GM12878 (cell line): ENCODE measurements around the gene TNK2. TPM values are rescaled to one million over a fixed set of nuclear protein-coding genes. Genes with fewer than 3 reads are reported as not detected.

ENCODE experiments used
- ATAC-seq: fragments of 200-7000 bp; cut with Tn5 transposase; 3 replicates; pipeline ENCODE4 v1.9.1; 2020; ENCODE audit warnings: mild to moderate bottlenecking, moderate library complexity
- BruUV-seq: library from RNA; stranded (reverse); fragments of 400-500 nt; replicated peaks from 2 replicates; lab custom pipeline; 2021; lab: Mats Ljungman, UMichigan
- CTCF ChIA-PET: fragments of 300-600 bp; sonication (Branson Sonifier 250); formaldehyde crosslinking; extraction: SDS; loops from one replicate; lab custom pipeline; 2021; ENCODE audit warnings: inconsistent platforms; lab: Yijun Ruan, JAX
- POLR2A ChIA-PET: fragments of 350-600 bp; formaldehyde crosslinking; extraction: SDS; loops from one replicate; lab custom pipeline; 2021; ENCODE audit warnings: inconsistent platforms; lab: Charles Lee
- RAD21 ChIA-PET: fragments of 300-600 bp; sonication (Branson Sonifier 250); formaldehyde crosslinking; loops from one replicate; lab custom pipeline; 2023; ENCODE audit warnings: antibody characterized with exemption; ENCODE audit not compliant: unreplicated experiment; lab: Charles Lee
- SMC1A ChIA-PET: fragments of 300-600 bp; sonication (Branson Sonifier 250); formaldehyde crosslinking; loops from one replicate; lab custom pipeline; 2023; ENCODE audit not compliant: unreplicated experiment, uncharacterized antibody; lab: Charles Lee
- DNase-seq: peaks from one replicate; pipeline ENCODE4 v3.0.0-alpha.2; 2011; ENCODE audit warnings: low read depth, low spot score
- FAIRE-seq: peaks from 3 replicates; lab custom pipeline; 2011; peaks lifted over from hg19 to GRCh38; lab: Jason Lieb, UNC
- H2AFZ ChIP-seq: 2 replicates; pipeline ENCODE4 v1.6.0; 2011; ENCODE audit warnings: low read depth, low read length, control low read depth; ENCODE audit not compliant: control insufficient read depth
- H3K27ac ChIP-seq: 2 replicates; pipeline ENCODE4 v1.5.1; 2011; ENCODE audit warnings: control low read depth; ENCODE audit not compliant: control insufficient read depth, insufficient read depth
- H3K27me3 ChIP-seq, 2 experiments: replicated peaks in 1 of 2; 2 replicates each; pipeline versions ENCODE4 v1.6.0 to v1.6.1; 2011; ENCODE audit warnings: low read length in 1 of 2; ENCODE audit not compliant: control insufficient read depth in 2 of 2, insufficient read depth in 2 of 2
- H3K36me3 ChIP-seq, 2 experiments: 2 replicates each; pipeline ENCODE4 v1.5.1; 2011; ENCODE audit warnings: low read length in 1 of 2; ENCODE audit not compliant: control insufficient read depth in 2 of 2, insufficient read depth in 2 of 2
- H3K4me1 ChIP-seq: 2 replicates; pipeline ENCODE4 v1.6.1; 2011; ENCODE audit warnings: mild to moderate bottlenecking, low read length, moderate library complexity, mixed read lengths; ENCODE audit not compliant: control insufficient read depth, insufficient read depth
- H3K4me2 ChIP-seq: 2 replicates; pipeline ENCODE4 v1.6.0; 2011; ENCODE audit warnings: control low read depth; ENCODE audit not compliant: control insufficient read depth, insufficient read depth
- H3K4me3 ChIP-seq: fragments of 200-600 bp; sonication (generic); 2 replicates; pipeline ENCODE4 v1.5.1; 2016
- H3K79me2 ChIP-seq: 2 replicates; pipeline ENCODE4 v1.6.0; 2011; ENCODE audit warnings: low read length; ENCODE audit not compliant: control insufficient read depth, insufficient read depth
- H3K9ac ChIP-seq: 2 replicates; pipeline ENCODE4 v1.8.0; 2011; ENCODE audit warnings: low read length, control low read depth, mixed read lengths; ENCODE audit not compliant: control insufficient read depth, insufficient read depth
- H3K9me3 ChIP-seq: replicated peaks from 3 replicates; pipeline ENCODE4 v1.5.1; 2011; ENCODE audit warnings: mild to moderate bottlenecking, low read length; ENCODE audit not compliant: control insufficient read depth, insufficient read depth
- H4K20me1 ChIP-seq: 2 replicates; pipeline ENCODE4 v1.6.0; 2011; ENCODE audit not compliant: control insufficient read depth, insufficient read depth
- CEBPZ ChIP-seq: fragments of 150-350 bp; IDR thresholded peaks from 2 replicates; pipeline ENCODE4 v1.6.1; 2016; ENCODE audit warnings: low read depth, low read length
- EED ChIP-seq: sonication (generic); IDR thresholded peaks from 2 replicates; pipeline ENCODE4 v1.6.1; 2016; ENCODE audit warnings: antibody characterized with exemption, low read depth
- EGR1 ChIP-seq, 2 experiments: IDR thresholded peaks; 1 replicate in 1 of 2; 2 replicates in 1 of 2; pipeline ENCODE4 v1.6.1; 2011 to 2012; ENCODE audit warnings: low read depth in 2 of 2, low read length in 2 of 2, borderline replicate concordance in 1 of 2, mild to moderate bottlenecking in 1 of 2, moderate library complexity in 1 of 2
- HCFC1 ChIP-seq: fragments of 150-350 bp; IDR thresholded peaks from 2 replicates; pipeline ENCODE4 v1.6.1; 2014; ENCODE audit warnings: low read length
- PML ChIP-seq: IDR thresholded peaks from 2 replicates; pipeline ENCODE4 v1.6.1; 2012; ENCODE audit warnings: low read length, inconsistent platforms
- POLR2AphosphoS2 ChIP-seq: IDR thresholded peaks from 2 replicates; pipeline ENCODE4 v1.6.1; 2011; ENCODE audit warnings: low read depth, mild to moderate bottlenecking, low read length, improper control_type of control experiment, moderate library complexity
- RCOR1 ChIP-seq: conservative IDR thresholded peaks from 2 replicates; pipeline ENCODE4 v1.6.1; 2012; ENCODE audit warnings: low read depth, low read length, improper control_type of control experiment
- SREBF1 ChIP-seq: IDR thresholded peaks from 2 replicates; pipeline ENCODE4 v1.6.1; 2012; ENCODE audit warnings: mild to moderate bottlenecking, low read length
- TBL1XR1 ChIP-seq: IDR thresholded peaks from 2 replicates; pipeline ENCODE4 v1.6.1; 2012; ENCODE audit warnings: low read depth, low read length, improper control_type of control experiment
- YY1 ChIP-seq: IDR thresholded peaks from 2 replicates; pipeline ENCODE4 v1.6.1; 2011; ENCODE audit warnings: low read depth, mild to moderate bottlenecking, low read length
- ZNF24 ChIP-seq: fragments of 450-650 bp; IDR thresholded peaks from 2 replicates; pipeline ENCODE4 v1.6.1; 2017; ENCODE audit warnings: antibody characterized with exemption, mild to moderate bottlenecking
- WGBS: methylation state at CpG from one replicate; pipeline ENCODE4 v1.1.6; 2016; ENCODE audit warnings: low lambda C conversion rate; ENCODE audit not compliant: insufficient replicate concordance, insufficient coverage; ENCODE audit errors: missing lambda C conversion rate; 5-methylcytosine and 5-hydroxymethylcytosine counted together
- in situ Hi-C: fragments of 300-500 bp; cut with MboI; formaldehyde crosslinking; loops from 9 replicates; pipeline ENCODE4 v1.14.3; 2018; ENCODE audit warnings: mixed read lengths
- intact Hi-C: fragments of 100-400 bp; cut with micrococcal nuclease; formaldehyde crosslinking; loops from one replicate; pipeline ENCODE4 v1.14.2; 2022; ENCODE audit not compliant: unreplicated experiment
- polyA plus RNA-seq, 11 experiments: library from polyadenylated mRNA; depleted of rRNA in 4 of 11; unstranded in 6 of 11; stranded (reverse) in 5 of 11; fragments of >200 nt; fragmentation: Nextera tagmentation in 4 of 11; fragmentation: Illumina TruSeq in 1 of 11; extraction: Ambion mirVana in 4 of 11; extraction: Trizol in 1 of 11; gene quantifications; 1 replicate in 1 of 11; 2 replicates in 10 of 11; pipeline versions ENCODE4 v1.2.1 to v1.2.3, GENCODE V29; 2011 to 2016; ENCODE audit warnings: inconsistent platforms in 2 of 11, missing spikeins in 2 of 11, low read depth in 1 of 11
- total RNA-seq, 4 experiments: library from RNA; depleted of rRNA in 3 of 4; stranded (reverse); fragments of >200 nt in 3 of 4; fragmentation: Illumina TruSeq in 1 of 4; extraction: Trizol in 1 of 4; gene quantifications; 2 replicates each; pipeline versions ENCODE4 v1.2.1 to v1.2.3, GENCODE V29; 2013 to 2021
- TF ChIP-seq, protein P1 (sequence below): IDR thresholded peaks from 2 replicates; pipeline ENCODE4 v1.6.1; 2011; ENCODE audit warnings: mild to moderate bottlenecking, low read depth, low read length, moderate library complexity; ENCODE audit not compliant: insufficient replicate concordance

Gene TNK2
- total and polyA plus RNA-seq, 10 of the 15 experiments (the other 5 are each of a cell fraction or from before 2014, with no cell fraction given), result 0.13 to 47.8 (median 10.8) TPM

GRCh38 chr3:195893044-195893395 is 15.3 kb downstream of the TNK2 start:
- no TSS peak for BruUV-seq

More at GRCh38 chr3:195893044-195893395, 15.3 kb downstream of the TNK2 start:
- ChIA-PET RAD21 (interaction anchor here (2.2 kb wide), 1 partner anchor 22 kb away, joined by 20 read pairs; no protein-coding TSS in a partner anchor), SMC1A (interaction anchor here (1.0 to 4.0 kb wide), 3 partner anchors 10 to 20 kb away, joined by 4 to 47 read pairs (median 43); partner anchors contain the start of gene TNK2), CTCF (interaction anchor here (1.1 to 4.9 kb wide), 7 partner anchors 8 to 181 kb away, joined by 3 to 94 read pairs (median 30); partner anchors contain the start of gene TNK2), POLR2A (interaction anchor here (0.5 to 1.1 kb wide), 2 partner anchors 18 to 871 kb away, joined by 3 to 6 read pairs; no protein-coding TSS in a partner anchor)
- WGBS, result 90% methylated on average over 5 of the region's 9 CpGs
- peaks cover 14% of the 10 kb centered on the region for H3K4me1 ChIP-seq
- DNase-seq, result no peak
- no peak overlapping the region for H3K4me2 ChIP-seq
- no peak overlapping the region for H2AFZ ChIP-seq
- no peak for FAIRE-seq
- no peaks in the 10 kb centered on the region for H3K27me3 ChIP-seq
- peaks cover 0 to 4% of the 10 kb centered on the region in 2 experiments; a peak in 2 of 4 replicates for H3K36me3 ChIP-seq
- H3K9ac ChIP-seq, result no peak overlapping the region; the same call in 1 of the 2 replicates
- H3K27ac ChIP-seq, result no peak overlapping the region
- TF ChIP-seq PML, result no peak
- no peak for TF ChIP-seq EED
- TF ChIP-seq, protein P1, sequence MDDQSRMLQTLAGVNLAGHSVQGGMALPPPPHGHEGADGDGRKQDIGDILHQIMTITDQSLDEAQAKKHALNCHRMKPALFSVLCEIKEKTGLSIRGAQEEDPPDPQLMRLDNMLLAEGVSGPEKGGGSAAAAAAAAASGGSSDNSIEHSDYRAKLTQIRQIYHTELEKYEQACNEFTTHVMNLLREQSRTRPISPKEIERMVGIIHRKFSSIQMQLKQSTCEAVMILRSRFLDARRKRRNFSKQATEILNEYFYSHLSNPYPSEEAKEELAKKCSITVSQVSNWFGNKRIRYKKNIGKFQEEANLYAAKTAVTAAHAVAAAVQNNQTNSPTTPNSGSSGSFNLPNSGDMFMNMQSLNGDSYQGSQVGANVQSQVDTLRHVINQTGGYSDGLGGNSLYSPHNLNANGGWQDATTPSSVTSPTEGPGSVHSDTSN, result no peak
- TF ChIP-seq TBL1XR1, result no peak
- TF ChIP-seq RCOR1, result no peak
- TF ChIP-seq EGR1 (IDR thresholded peaks at IDR 0.05; ENCODE audit: borderline replicate concordance in 1 of 2, low read depth in 2 of 2, low read length in 2 of 2), result no peak
- no peak for TF ChIP-seq SREBF1
- TF ChIP-seq CEBPZ, result no peak
- TF ChIP-seq ZNF24, result no peak
- TF ChIP-seq HCFC1, result no peak
- no peak for TF ChIP-seq YY1
- no peak for TF ChIP-seq POLR2AphosphoS2
- peaks cover 31% of the 10 kb centered on the region for H3K79me2 ChIP-seq
- intact Hi-C loops, result no loop called here
- in situ Hi-C loops, result loop anchor here (5.0 kb wide), 1 partner anchor 36 kb away; no protein-coding TSS in a partner anchor
- H3K4me3 ChIP-seq, result no peak overlapping the region
- no peak for ATAC-seq
- H4K20me1 ChIP-seq, result peaks cover 4% of the 10 kb centered on the region; the same call in 1 of the 2 replicates
- H3K9me3 ChIP-seq, result no peaks in the 10 kb centered on the region
